SJCRH30 (cell line): ENCODE data around the gene MTERF2. TPM values are rescaled to one million over a fixed set of nuclear protein-coding genes. Genes with fewer than 3 reads are reported as not detected.
"Not testable (repeated sequence)": the region's sequence is repeated elsewhere in the genome, so short reads cannot be mapped to it uniquely, and the experiment has no call there.

Experiments
- DNase-seq, 2 experiments: peaks; one replicate each; pipeline ENCODE4 v3.0.0-alpha.2; 2015 to 2020
- H3K27ac ChIP-seq: fragments of 250-450 bp; sonication (Bioruptor Pico); 2 replicates; pipeline ENCODE4 v1.5.1; 2020; ENCODE audit warnings: mild to moderate bottlenecking, moderate library complexity
- H3K27me3 ChIP-seq: fragments of 250-450 bp; sonication (Bioruptor Pico); 2 replicates; pipeline ENCODE4 v1.5.1; 2020; ENCODE audit warnings: mild to moderate bottlenecking, moderate library complexity
- H3K36me3 ChIP-seq: fragments of 250-450 bp; sonication (Bioruptor Pico); 2 replicates; pipeline ENCODE4 v1.5.1; 2020; ENCODE audit warnings: mild to moderate bottlenecking, moderate library complexity
- H3K4me1 ChIP-seq: fragments of 250-450 bp; sonication (Bioruptor Pico); 2 replicates; pipeline ENCODE4 v1.5.1; 2020; ENCODE audit warnings: mild to moderate bottlenecking, moderate library complexity
- H3K4me3 ChIP-seq: fragments of 250-450 bp; sonication (Bioruptor Pico); 2 replicates; pipeline ENCODE4 v1.5.1; 2020; ENCODE audit warnings: mild to moderate bottlenecking, moderate library complexity
- H3K9me3 ChIP-seq: fragments of 250-450 bp; sonication (Bioruptor Pico); replicated peaks from 2 replicates; pipeline ENCODE4 v1.5.1; 2020; ENCODE audit warnings: mild to moderate bottlenecking, moderate library complexity
- total RNA-seq: library from RNA; depleted of rRNA; stranded (reverse); fragments of >200 nt; shearing (Covaris generic); gene quantifications from 2 replicates; pipeline ENCODE4 v1.2.3, GENCODE V29; 2014

The MTERF2 gene
- total RNA-seq, 1 experiment from 2014 or later = 18.1 TPM

DNA sequence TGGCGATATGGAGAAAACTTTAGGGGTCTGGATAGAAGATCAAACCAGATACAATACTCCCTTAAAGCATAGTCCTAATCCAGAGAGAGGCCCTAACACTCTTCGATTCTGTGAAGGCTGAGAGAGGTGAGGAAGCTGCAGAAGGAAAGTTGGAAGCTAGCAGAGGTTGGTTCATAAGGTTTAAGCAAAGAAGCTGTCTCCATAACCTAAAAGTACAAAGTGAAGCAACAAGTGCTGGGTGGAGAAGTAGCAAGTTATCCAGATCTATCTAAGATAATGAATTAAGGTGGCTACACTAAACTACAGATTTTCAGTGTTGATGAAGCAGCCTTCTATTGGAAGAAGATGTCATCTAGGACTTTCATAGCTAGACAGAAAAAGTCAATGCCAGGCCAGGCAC lies 24.6 kb upstream of the MTERF2 start:
- Histone ChIP-seq H3K36me3 (no peaks in the 10 kb centered on the region; the same call in none of the 2 replicates), H3K4me3 (no peak overlapping the region), H3K27ac (no peak overlapping the region), H3K27me3 (no peaks in the 10 kb centered on the region), H3K4me1 (no peaks in the 10 kb centered on the region), H3K9me3 (no peaks in the 10 kb centered on the region)
- no peak for DNase-seq

DNA sequence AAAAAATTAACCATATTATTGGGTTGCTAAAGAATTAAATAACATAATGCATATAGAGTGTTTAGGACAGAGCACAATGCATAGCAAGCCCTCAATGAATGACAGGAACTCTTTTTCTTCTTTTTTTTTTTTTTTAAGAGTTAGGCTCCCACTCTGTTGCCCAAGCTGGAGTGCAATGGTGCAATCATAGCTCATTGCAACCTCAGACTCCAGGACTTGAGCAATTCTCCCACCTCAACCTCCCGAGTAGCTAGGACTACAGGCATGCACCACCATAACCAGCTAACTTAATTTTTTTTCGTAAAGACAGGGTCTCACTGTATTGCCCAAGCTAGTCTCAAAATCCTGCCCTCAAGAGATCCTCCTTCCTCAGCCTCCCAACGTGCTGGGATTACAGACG lies 20.5 kb upstream of the MTERF2 start:
- H3K9me3 ChIP-seq = no peaks in the 10 kb centered on the region
- H3K4me1 ChIP-seq = no peaks in the 10 kb centered on the region
- no peaks in the 10 kb centered on the region for H3K27me3 ChIP-seq
- no peak overlapping the region for H3K27ac ChIP-seq
- peaks cover 4% of the 10 kb centered on the region for H3K36me3 ChIP-seq
- H3K4me3 ChIP-seq = no peak overlapping the region
- DNase-seq = no peak

DNA sequence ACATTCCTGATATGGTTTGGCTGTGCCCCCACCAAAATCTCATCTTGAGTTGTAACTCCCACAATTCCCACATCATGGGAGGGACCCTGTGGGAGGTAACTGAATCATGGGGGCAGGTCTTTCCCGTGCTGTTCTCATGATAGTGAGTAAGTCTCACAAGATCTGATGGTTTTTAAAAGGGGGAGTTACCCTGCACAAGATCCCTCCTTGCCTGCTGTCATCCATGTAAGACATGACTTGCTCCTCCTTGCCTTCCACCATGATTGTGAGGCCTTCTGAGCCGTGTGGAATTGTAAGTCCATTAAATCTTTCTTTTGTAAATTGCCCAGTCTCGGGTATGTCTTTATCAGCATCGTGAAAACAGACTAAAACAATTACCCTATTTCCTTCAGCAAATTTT lies 15.7 kb upstream of the MTERF2 start:
- not testable (repeated sequence) for DNase-seq, H3K27me3 ChIP-seq, H3K4me1 ChIP-seq, H3K27ac ChIP-seq, H3K4me3 ChIP-seq, H3K9me3 ChIP-seq
- peaks cover 14% of the 10 kb centered on the region for H3K36me3 ChIP-seq

DNA sequence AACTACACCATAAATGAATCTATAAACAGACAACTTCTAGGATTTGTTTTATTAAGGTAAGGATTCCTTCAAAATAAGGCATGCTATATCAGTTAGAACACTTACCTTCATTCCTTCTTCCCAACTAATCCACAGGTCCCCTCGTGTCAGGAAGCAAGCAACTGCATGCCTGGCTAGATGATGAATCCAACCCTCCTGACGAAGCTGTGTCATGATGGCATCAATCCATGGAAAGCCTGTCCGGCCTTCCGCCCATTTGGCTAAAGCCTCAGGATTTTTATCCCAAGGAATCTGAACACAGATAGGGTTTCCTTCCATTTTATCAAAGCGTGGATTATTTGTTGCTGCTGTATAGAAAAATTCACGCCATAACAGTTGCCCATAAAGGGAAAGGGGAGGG lies 12.5 kb upstream of the MTERF2 start:
- Histone ChIP-seq H3K9me3 (no peaks in the 10 kb centered on the region), H3K27me3 (no peaks in the 10 kb centered on the region), H3K36me3 (peaks cover 36% of the 10 kb centered on the region), H3K27ac (no peak overlapping the region), H3K4me1 (no peaks in the 10 kb centered on the region), H3K4me3 (no peak overlapping the region)
- no peak for DNase-seq

DNA sequence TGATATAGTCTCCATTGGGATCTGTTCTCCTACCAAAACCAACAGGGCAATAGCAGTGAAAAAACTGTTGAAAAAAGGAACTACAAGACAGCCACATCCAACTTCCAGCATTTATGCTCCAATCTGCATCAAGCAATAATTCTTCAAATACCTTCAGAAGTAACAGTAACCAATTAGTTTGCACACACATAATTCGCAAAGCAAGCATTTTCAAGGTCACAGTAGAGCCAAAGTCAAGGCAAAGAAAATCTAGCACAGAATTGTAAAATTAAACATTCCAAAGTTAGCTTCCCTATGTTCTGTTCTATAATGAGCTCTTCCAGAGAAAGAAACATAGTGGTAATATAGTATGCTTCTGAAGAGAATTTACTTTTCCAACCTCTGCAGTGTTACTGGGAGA lies 11.0 kb upstream of the MTERF2 start:
- no peak for DNase-seq
- H3K27me3 ChIP-seq = no peaks in the 10 kb centered on the region
- H3K36me3 ChIP-seq = peaks cover 32% of the 10 kb centered on the region
- no peak overlapping the region for H3K4me3 ChIP-seq
- no peak overlapping the region for H3K27ac ChIP-seq
- H3K9me3 ChIP-seq = no peaks in the 10 kb centered on the region
- no peaks in the 10 kb centered on the region for H3K4me1 ChIP-seq

DNA sequence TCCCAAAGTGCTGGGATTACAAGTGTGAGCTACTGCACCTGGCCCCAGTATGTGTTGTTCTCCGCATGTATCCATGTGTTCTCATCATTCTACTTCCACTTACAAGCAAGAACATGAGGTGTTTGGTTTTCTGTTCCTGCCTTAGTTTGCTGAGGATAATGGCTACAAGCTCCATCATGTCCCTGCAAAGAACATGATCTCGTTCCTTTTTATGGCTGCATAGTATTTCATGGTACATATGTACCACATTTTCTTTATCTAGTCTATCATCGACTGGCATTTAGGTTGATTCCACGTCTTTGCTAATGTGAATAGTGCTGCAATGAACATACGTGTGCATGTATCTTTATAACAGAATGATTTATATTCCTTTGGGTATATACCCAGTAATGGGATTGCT lies 9.2 kb upstream of the MTERF2 start:
- H3K4me3 ChIP-seq, H3K9me3 ChIP-seq, H3K4me1 ChIP-seq, DNase-seq, H3K27me3 ChIP-seq, H3K27ac ChIP-seq: not testable (repeated sequence)
- H3K36me3 ChIP-seq = peaks cover 39% of the 10 kb centered on the region

DNA sequence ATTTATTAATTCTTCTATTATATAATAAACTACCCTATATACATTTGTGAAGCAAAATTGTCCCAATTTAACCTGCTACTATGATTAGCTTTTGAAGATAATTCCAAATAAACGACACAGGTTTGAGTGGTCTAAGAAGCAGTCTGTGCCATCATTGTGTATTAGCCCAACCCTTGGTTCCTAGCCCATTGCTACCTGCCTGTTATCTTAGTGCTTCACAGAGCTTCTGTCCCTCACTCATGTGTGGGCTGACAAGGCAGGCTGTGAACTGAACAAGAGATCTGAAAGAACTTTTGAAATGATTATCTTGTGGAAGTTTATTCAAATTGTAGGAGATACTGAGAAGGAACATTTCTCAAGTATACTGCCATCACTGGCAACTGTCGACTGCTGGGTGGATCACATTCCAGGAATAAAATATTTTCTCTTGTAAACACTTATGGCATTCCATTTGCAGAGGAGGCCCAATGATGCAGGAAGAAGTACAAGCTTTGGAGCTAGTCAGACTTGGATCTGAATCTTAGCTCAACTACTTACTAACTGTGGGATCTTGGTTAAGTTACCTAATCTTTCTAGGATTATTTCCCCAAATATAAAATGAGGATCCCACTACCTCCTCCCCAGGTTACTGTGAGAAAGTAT lies 7.8 kb upstream of the MTERF2 start:
- no peak for DNase-seq
- H3K4me3 ChIP-seq = no peak overlapping the region
- peaks cover 35% of the 10 kb centered on the region for H3K36me3 ChIP-seq
- H3K27ac ChIP-seq = no peak overlapping the region
- H3K9me3 ChIP-seq = no peaks in the 10 kb centered on the region
- H3K27me3 ChIP-seq = no peaks in the 10 kb centered on the region
- no peaks in the 10 kb centered on the region for H3K4me1 ChIP-seq

DNA sequence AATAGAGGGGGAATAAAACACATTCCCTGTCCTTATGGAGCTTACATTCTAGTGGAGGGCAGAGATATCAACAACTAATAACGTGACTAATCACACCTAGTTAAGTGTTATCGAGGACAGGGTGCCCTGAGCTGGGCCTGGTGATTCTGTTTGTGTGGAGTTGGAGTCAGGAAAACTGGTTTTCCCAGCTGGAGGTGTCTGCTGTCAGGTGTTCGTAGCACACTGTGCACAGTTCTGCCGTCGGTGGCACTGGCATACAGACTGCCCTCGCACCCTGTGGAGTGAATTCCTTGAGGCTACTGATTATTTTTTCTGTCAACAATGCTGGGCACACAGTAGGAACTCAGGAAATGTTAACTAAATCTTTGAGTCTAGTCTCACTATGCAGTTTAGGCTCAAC lies 900 bp upstream of the MTERF2 start:
- H3K4me3 ChIP-seq = no peak overlapping the region; the same call in 1 of the 2 replicates
- DNase-seq = no peak
- peak overlapping the region; percentile 72 for H3K27ac ChIP-seq
- H3K4me1 ChIP-seq = peaks cover 10% of the 10 kb centered on the region
- peaks cover 20% of the 10 kb centered on the region for H3K36me3 ChIP-seq
- no peaks in the 10 kb centered on the region for H3K9me3 ChIP-seq
- H3K27me3 ChIP-seq = no peaks in the 10 kb centered on the region

DNA sequence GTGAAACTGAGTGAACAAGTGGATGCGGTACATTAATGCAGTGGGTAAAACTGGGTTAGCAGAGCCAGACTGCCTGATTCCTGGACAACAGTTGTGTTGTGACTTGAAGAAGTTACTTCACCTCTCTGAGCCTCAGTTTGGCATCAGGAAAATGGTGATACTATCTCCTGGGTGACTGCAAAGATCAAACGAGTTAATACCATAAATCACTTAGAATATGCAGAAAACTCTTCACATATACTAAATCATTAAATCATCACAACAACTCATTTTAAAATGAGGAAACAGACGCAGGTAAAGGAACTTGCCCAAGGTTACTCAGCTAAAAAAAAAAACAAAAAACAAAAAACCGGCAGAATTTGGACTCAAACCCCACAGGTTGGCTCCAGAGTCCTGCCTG lies 811 bp downstream of the MTERF2 start:
- Histone ChIP-seq H3K9me3 (no peaks in the 10 kb centered on the region), H3K27me3 (no peaks in the 10 kb centered on the region), H3K4me1 (peaks cover 10% of the 10 kb centered on the region), H3K36me3 (peaks cover 13% of the 10 kb centered on the region), H3K27ac (no peak overlapping the region; the same call in 1 of the 2 replicates), H3K4me3 (peak overlapping the region; percentile 94)
- no peak for DNase-seq

DNA sequence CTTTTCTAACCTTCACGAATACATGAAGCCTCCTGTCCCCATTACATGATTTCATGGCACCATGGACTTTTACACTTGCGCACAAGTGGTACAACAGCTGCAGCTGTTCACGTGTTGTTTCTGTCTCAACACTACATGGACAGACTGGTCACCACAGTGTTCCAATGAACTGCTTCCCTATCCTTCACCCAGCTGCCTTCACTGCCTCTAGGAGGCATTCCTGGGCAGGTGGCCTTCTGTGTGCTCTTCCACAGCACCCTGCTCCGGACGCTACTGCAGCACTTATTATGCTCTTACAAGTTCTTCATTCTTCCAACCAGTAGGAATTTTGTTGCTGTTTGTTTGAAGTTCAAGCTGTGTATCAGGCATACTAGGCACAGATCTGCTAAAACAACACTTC lies 1.5 kb downstream of the MTERF2 start:
- peak; percentile 11 to 47 for DNase-seq
- no peak overlapping the region for H3K4me3 ChIP-seq
- H3K27ac ChIP-seq = no peak overlapping the region

DNA sequence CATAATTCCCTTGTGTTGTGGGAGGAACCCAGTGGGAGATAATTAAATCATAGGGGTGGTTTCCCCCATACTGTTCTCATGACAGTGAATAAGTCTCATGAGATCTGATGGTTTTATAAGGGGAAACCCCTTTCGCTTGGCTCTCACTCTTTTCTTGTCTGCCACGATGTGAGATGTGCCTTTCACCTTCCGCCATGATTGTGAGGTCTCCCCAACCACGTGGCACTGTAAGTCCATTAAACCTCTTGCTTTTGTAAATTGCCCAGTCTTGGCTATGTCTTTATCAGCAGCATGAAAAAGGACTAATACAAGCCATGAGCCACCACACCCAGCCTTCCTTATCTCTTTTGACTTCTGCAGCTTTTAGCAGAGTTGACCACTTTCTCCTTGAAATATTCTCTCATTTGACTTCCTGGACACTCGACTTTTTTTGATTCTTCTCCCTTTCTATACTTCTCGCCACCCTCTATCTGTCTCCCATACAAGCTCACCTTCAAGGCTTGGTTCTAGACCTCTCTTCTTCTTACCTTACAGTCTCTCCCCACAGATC lies 2.3 kb downstream of the MTERF2 start:
- DNase-seq = no peak
- peaks cover 16% of the 10 kb centered on the region for H3K36me3 ChIP-seq
- no peak overlapping the region for H3K4me3 ChIP-seq
- no peaks in the 10 kb centered on the region for H3K9me3 ChIP-seq
- no peak overlapping the region for H3K27ac ChIP-seq
- peaks cover 10% of the 10 kb centered on the region for H3K4me1 ChIP-seq
- no peaks in the 10 kb centered on the region for H3K27me3 ChIP-seq

More for the DNA sequence above, 1.5 kb downstream of the MTERF2 start:
- no peaks in the 10 kb centered on the region for H3K27me3 ChIP-seq
- H3K36me3 ChIP-seq = peaks cover 13% of the 10 kb centered on the region
- H3K4me1 ChIP-seq = peaks cover 10% of the 10 kb centered on the region
- no peaks in the 10 kb centered on the region for H3K9me3 ChIP-seq

DNA sequence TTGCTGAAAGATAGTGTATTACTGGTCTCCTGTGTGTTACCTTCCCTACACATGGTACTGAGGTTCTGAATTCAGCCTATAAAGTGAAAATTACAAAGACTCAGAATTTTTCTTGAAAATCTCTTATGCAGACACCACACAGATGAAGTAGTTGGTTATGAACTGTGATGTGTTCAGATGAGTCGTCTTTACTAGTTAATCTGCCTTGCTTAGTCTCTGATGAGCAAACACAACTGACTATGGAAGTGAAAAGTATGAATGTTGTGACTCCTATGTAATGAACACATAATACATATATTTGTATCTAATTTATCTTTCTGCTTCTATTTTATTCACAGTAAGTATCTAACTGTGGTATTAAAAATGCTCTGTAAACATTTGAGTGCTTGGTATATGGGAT lies 4.7 kb downstream of the MTERF2 start:
- peaks cover 17% of the 10 kb centered on the region for H3K36me3 ChIP-seq
- no peak overlapping the region for H3K27ac ChIP-seq
- no peaks in the 10 kb centered on the region for H3K9me3 ChIP-seq
- no peak overlapping the region for H3K4me3 ChIP-seq
- H3K4me1 ChIP-seq = peaks cover 20% of the 10 kb centered on the region
- no peaks in the 10 kb centered on the region for H3K27me3 ChIP-seq
- DNase-seq = no peak

DNA sequence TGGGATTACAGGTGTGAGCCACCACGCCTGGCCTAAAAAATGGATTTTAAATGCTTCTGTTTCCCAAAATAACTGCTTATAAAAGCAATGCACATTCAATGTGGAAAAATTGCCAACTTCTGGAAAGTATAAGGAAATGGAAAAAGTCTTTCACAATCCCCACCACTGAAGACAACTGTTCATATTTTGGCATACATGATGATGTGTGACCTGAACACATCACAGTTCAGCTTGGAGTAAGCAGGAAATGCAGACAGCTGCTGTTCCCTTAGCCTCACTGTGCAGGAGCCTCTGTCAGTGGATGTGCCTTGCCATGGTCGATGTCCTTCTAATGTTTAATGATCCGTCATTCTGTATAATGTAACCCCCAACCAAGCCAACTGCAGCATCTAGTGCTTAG lies 5.2 kb downstream of the MTERF2 start:
- no peaks in the 10 kb centered on the region for H3K9me3 ChIP-seq
- H3K36me3 ChIP-seq = peaks cover 21% of the 10 kb centered on the region
- H3K27ac ChIP-seq = no peak overlapping the region
- peaks cover 20% of the 10 kb centered on the region for H3K4me1 ChIP-seq
- H3K27me3 ChIP-seq = no peaks in the 10 kb centered on the region
- DNase-seq = no peak
- no peak overlapping the region for H3K4me3 ChIP-seq

DNA sequence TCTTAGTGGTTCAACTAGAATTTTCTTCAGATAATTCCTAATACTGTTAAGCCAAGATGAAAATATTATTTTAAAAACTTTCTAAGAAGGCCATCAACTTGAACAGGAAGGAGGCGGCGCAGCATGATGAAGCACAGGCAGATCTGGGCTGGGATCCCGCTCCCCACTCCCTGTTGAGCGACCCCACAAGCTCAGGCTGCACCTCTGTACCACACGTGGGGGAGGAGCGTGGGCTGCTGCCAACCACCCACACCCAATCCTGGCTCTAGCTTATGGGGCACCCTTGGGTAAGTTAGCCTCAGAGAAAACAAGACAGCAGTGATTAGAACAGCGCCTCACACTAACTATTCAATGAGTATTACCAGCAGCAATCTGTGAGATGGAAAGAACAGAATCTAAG lies 6.0 kb downstream of the MTERF2 start:
- Histone ChIP-seq H3K27ac (no peak overlapping the region), H3K36me3 (peaks cover 27% of the 10 kb centered on the region), H3K4me1 (peaks cover 25% of the 10 kb centered on the region), H3K27me3 (no peaks in the 10 kb centered on the region), H3K9me3 (no peaks in the 10 kb centered on the region), H3K4me3 (no peak overlapping the region)
- no peak for DNase-seq

DNA sequence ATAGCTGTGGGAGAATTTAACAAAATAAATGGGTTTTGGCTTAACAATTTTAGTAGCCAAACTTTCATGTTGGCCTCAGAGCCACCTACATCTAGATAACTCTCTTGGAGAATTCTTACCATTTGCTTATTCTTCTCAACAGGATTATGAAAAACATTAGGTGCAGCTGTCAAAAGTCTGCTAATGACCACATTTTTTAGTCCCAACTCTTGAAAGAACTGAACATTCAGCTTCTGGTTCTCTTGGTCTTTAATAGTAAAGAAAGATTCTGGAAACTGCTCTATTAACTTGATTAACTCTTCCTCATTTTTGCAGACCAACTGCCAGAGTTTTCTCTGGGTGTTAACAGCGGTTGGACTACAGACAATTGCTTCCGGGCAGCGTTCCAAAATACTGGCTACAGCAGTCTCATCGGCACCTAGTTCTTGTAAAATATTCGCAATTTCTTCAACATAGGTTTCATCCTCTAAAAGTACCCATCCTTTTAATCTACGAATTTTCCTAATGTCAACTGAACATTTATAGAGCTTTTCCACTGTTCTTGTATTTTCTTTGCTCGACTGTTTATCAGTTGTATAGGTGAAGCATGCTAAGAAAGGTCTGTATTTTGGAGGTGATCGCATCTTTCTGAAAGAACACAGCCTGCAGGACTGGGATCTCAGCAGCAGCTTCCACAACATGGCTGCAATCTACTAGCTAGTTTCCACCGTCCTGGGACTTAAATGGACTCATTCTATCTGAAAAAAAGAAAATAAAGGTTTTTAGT lies 8.7 kb downstream of the MTERF2 start:
- Histone ChIP-seq H3K27ac (peak overlapping the region; percentile 5; the same call in 1 of the 2 replicates), H3K9me3 (no peaks in the 10 kb centered on the region), H3K4me1 (peaks cover 22% of the 10 kb centered on the region), H3K36me3 (peaks cover 17% of the 10 kb centered on the region), H3K27me3 (no peaks in the 10 kb centered on the region), H3K4me3 (no peak overlapping the region)
- peak; percentile 59 to 71 for DNase-seq
